ENCODE results near the gene MAPT. TPM values are rescaled to one million over a fixed set of nuclear protein-coding genes. Genes with fewer than 3 reads are reported as not detected.

Gene MAPT
- total RNA-seq, 6 donors from 2014 or later: 2.1 to 3.7 (median 2.8) TPM

DNA sequence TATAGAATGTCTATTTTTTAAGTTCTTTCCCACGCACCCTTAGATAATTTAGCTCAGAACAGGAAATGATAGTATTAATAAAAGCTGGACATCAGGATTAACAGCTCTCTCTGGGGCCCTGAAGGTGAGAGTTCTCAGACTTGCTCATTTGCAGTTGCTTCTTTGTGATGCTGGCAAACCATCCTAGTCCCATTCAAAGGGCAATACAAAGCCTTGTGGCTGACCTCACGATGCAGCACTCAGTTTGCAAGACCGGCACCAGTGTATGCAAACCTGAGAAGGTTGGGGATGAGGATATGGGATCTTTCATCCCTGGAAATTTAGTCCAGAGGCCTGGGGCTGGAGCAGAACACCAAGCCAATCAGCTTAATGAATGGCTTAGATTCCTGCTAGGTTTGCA lies 134.0 kb downstream of the MAPT start:
- peaks cover 0 to 10% (median 6%) of the 10 kb centered on the region in 4 donors for H3K4me1 ChIP-seq
- no peak for TF ChIP-seq EP300 (IDR thresholded peaks at IDR 0.05)
- TF ChIP-seq, protein P1, sequence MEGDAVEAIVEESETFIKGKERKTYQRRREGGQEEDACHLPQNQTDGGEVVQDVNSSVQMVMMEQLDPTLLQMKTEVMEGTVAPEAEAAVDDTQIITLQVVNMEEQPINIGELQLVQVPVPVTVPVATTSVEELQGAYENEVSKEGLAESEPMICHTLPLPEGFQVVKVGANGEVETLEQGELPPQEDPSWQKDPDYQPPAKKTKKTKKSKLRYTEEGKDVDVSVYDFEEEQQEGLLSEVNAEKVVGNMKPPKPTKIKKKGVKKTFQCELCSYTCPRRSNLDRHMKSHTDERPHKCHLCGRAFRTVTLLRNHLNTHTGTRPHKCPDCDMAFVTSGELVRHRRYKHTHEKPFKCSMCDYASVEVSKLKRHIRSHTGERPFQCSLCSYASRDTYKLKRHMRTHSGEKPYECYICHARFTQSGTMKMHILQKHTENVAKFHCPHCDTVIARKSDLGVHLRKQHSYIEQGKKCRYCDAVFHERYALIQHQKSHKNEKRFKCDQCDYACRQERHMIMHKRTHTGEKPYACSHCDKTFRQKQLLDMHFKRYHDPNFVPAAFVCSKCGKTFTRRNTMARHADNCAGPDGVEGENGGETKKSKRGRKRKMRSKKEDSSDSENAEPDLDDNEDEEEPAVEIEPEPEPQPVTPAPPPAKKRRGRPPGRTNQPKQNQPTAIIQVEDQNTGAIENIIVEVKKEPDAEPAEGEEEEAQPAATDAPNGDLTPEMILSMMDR (IDR thresholded peaks at IDR 0.05): no peak
- no peak for TF ChIP-seq POLR2AphosphoS5 (IDR thresholded peaks at IDR 0.05)
- TF ChIP-seq POLR2A (IDR thresholded peaks at IDR 0.05): no peak

DNA sequence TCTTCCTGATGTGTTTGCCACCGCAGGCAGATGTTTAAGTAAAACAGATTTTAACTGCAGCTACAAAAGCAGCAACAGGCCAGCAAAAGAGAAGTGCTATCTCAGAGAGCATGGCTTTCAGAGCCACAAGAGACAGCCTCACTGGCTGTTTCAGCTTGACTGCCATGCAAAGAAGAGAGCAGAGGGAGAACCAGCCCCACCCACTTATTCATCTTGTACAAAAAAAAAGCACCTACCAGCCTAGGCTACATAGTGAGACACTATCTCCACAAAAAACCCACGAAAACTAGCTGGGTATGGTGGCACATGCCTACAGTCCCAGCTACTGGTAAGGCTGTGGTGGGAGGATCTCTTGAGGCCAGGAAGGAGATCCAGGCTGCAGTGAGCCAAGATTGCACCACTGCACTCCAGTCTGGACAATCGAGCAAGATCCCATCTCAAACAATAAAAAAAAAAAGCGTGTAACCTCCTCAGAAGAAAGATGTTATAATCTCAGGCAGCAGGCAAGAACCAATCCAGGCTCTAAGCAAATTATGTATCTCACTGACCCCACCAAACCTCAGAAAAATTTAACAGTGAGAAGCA lies 134.7 kb downstream of the MAPT start:
- 57 to 60% methylated on average over 4 of the region's 4 CpGs for WGBS, 2 donors
- H3K9me3 ChIP-seq: no peaks in the 10 kb centered on the region
- H3K4me1 ChIP-seq: peaks cover 0 to 10% (median 6%) of the 10 kb centered on the region in 4 donors
- no peaks in the 10 kb centered on the region for H3K27me3 ChIP-seq
- H3K36me3 ChIP-seq: peaks cover 27 to 78% (median 47%) of the 10 kb centered on the region in 4 donors
- H3K27ac ChIP-seq: no peak overlapping the region
- ATAC-seq (ENCODE audit: low FRiP score in 2 of 2) (no peak), DNase-seq (no peak)
- no peak overlapping the region for H3K4me3 ChIP-seq
- TF ChIP-seq POLR2A (IDR thresholded peaks at IDR 0.05): no peak
- TF ChIP-seq, protein P1 (IDR thresholded peaks at IDR 0.05): no peak
- TF ChIP-seq POLR2AphosphoS5 (IDR thresholded peaks at IDR 0.05): no peak
- no peak for TF ChIP-seq EP300 (IDR thresholded peaks at IDR 0.05)

More for the DNA sequence above, 134.0 kb downstream of the MAPT start:
- DNase-seq (no peak), ATAC-seq (ENCODE audit: low FRiP score in 2 of 2) (no peak)
- H3K4me3 ChIP-seq: no peak overlapping the region
- H3K9me3 ChIP-seq: no peaks in the 10 kb centered on the region
- no peaks in the 10 kb centered on the region for H3K27me3 ChIP-seq
- peaks cover 25 to 71% (median 41%) of the 10 kb centered on the region in 4 donors for H3K36me3 ChIP-seq
- H3K27ac ChIP-seq: no peak overlapping the region
- 79 to 87% methylated on average over 3 of the region's 3 CpGs for WGBS, 2 donors

DNA sequence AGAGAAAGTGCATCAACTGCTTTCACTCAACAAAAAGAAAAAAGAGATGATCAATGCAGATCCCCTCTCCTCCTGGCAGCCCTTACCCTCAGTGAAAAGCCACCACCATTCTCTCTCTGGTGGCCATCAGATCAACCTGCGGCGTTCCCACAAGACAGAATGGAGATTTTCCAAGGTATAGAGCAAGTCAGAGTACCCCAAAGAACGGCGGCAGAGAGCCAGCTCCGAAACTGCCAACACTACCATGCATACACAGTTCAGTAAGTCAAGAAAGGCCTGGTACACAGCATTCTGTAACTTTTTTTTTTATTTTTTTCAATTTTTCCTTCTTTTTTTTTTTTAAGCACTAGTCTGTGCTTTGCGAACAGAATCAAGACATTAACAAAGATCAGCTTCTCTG lies 135.3 kb downstream of the MAPT start:
- no peak for ATAC-seq (ENCODE audit: low FRiP score in 2 of 2)
- no peak overlapping the region for H3K27ac ChIP-seq
- H3K36me3 ChIP-seq: peaks cover 32 to 81% (median 52%) of the 10 kb centered on the region in 4 donors
- peaks cover 0 to 10% (median 6%) of the 10 kb centered on the region in 4 donors for H3K4me1 ChIP-seq
- H3K4me3 ChIP-seq: no peak overlapping the region
- no peak for DNase-seq
- H3K9me3 ChIP-seq: no peaks in the 10 kb centered on the region
- no peaks in the 10 kb centered on the region for H3K27me3 ChIP-seq
- TF ChIP-seq POLR2AphosphoS5 (IDR thresholded peaks at IDR 0.05): no peak
- TF ChIP-seq, protein P1 (IDR thresholded peaks at IDR 0.05): no peak
- WGBS, 2 donors: 97 to 98% methylated on average over 6 of the region's 6 CpGs

DNA sequence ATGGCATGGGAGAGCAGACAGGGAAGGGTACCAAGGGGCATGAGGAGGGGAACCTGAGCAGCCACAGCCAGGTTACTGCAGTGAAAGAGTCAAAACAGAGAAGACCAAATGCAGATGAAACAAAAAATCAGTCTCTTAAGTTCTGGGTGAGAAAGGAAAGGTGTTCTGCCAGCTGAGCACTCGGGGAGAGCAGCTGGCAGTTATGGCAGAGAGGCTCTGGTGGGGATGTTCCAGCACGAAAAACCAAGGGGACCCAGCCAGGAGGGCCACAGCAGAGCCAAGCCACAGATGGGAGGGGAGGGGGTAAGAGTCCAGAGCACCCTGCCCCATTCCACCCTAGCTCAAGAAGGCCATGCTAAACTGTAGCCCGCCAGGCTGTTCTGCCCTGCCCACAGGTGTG lies 136.4 kb downstream of the MAPT start:
- Histone ChIP-seq H3K9me3 (no peaks in the 10 kb centered on the region), H3K27me3 (no peaks in the 10 kb centered on the region), H3K36me3 (peaks cover 37 to 87% (median 58%) of the 10 kb centered on the region in 4 donors), H3K4me1 (peaks cover 0 to 12% (median 8%) of the 10 kb centered on the region in 4 donors), H3K4me3 (no peak overlapping the region), H3K27ac (no peak overlapping the region)
- 82 to 92% methylated on average over 3 of the region's 3 CpGs for WGBS, 2 donors
- ATAC-seq (ENCODE audit: low FRiP score in 2 of 2): no peak
- TF ChIP-seq, protein P1 (IDR thresholded peaks at IDR 0.05): no peak
- TF ChIP-seq POLR2A (IDR thresholded peaks at IDR 0.05) (no peak), EP300 (IDR thresholded peaks at IDR 0.05) (no peak), POLR2AphosphoS5 (IDR thresholded peaks at IDR 0.05) (no peak)
- no peak for DNase-seq

DNA sequence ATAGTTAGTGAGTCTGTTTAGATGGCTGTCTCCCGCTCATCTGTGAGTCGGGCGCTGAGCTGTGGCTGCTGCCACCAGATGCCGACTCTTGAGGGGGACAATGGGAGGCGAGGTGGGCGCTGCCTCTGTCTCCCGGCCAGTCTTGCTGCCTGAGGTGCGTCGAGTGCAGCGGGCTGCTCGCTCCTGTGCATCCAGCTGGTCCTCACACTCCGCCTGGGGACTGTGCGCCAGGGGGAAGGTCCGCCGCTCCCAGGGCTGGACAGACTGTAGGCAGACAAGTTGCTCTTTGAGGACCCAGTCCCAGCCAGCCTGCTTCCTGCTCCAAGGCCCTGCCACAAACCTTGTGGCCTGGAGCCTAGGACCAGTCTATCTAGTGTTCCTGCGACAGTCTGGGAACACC lies 137.1 kb downstream of the MAPT start:
- peaks cover 37 to 89% (median 63%) of the 10 kb centered on the region in 4 donors for H3K36me3 ChIP-seq
- DNase-seq (peak in 1 of 2 donors; percentile 77), ATAC-seq (ENCODE audit: low FRiP score in 2 of 2) (no peak)
- H3K27me3 ChIP-seq: no peaks in the 10 kb centered on the region
- no peak for TF ChIP-seq POLR2A (IDR thresholded peaks at IDR 0.05)
- no peak for TF ChIP-seq EP300 (IDR thresholded peaks at IDR 0.05)
- TF ChIP-seq, protein P1 (IDR thresholded peaks at IDR 0.05): no peak
- TF ChIP-seq POLR2AphosphoS5 (IDR thresholded peaks at IDR 0.05): no peak
- no peak overlapping the region for H3K27ac ChIP-seq
- 92 to 96% methylated on average over 12 to 15 of the region's 16 CpGs for WGBS, 2 donors
- peaks cover 0 to 10% (median 6%) of the 10 kb centered on the region in 4 donors for H3K4me1 ChIP-seq
- no peaks in the 10 kb centered on the region for H3K9me3 ChIP-seq
- H3K4me3 ChIP-seq: no peak overlapping the region
